ENCODE results near the gene CABP5. TPM values are rescaled to one million over a fixed set of nuclear protein-coding genes. Genes with fewer than 3 reads are reported as not detected.
"Not testable (repeated sequence)": the region's sequence is repeated elsewhere in the genome, so short reads cannot be mapped to it uniquely, and the experiment has no call there.

Gene CABP5
- not detected for total RNA-seq

GRCh38 chr19:48043675-48044258 is at the start of gene CABP5:
Gene CABP5 (minus strand): TSS chr19:48044079. CDS start chr19:48043922, 157 bp downstream.
- Mint-ChIP-seq H3K36me3 (ENCODE audit: low read depth) (no peaks in the 10 kb centered on the region), H3K4me1 (no peaks in the 10 kb centered on the region), H3K4me3 (no peak within 1 kb of the TSS), H3K27me3 (peaks cover 4% of the 10 kb centered on the region), H3K9me3 (peaks cover 3% of the 10 kb centered on the region), H3K27ac (no peak within 1 kb of the TSS)
- CTCF ChIA-PET: no interaction called here
- POLR2A ChIA-PET: no interaction called here
- DNase-seq: no peak

DNA sequence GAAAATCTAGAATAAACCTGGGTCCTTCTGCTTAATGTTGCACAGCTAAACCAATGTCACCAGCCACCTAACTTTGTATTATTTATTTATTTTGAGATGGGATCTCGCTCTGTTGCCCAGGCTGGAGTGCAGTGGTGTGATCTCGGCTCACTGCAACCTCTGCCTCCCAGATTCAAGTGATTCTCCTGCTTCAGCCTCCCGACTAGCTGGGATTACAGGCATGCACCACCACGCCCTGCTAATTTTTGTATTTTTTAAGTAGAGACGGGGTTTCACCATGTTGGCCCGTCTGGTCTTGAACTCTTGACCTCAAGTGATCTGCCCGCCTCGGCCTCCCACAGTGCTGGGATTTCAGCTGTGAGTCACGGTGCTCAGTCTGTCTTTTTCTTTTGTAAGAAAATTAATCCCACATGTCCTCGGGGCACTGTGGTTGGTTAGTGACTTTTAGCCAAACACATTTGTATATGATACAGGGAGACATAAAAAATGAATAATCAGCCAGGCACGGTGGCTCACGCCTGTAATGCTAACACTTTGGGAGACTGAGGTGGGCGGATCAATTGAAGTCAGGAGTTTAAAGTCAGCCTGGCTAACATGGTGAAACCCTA is 47.3 kb upstream of the CABP5 start:
- H3K4me1 Mint-ChIP-seq, H3K27ac Mint-ChIP-seq, H3K9me3 Mint-ChIP-seq, H3K4me3 Mint-ChIP-seq, POLR2A ChIA-PET, H3K27me3 Mint-ChIP-seq, DNase-seq: not testable (repeated sequence)
- CTCF ChIA-PET: interaction anchor here (1.1 kb wide), 1 partner anchor 73 kb away, joined by 5 read pairs; no protein-coding TSS in a partner anchor
- peaks cover 12% of the 10 kb centered on the region for H3K36me3 Mint-ChIP-seq (ENCODE audit: low read depth)

DNA sequence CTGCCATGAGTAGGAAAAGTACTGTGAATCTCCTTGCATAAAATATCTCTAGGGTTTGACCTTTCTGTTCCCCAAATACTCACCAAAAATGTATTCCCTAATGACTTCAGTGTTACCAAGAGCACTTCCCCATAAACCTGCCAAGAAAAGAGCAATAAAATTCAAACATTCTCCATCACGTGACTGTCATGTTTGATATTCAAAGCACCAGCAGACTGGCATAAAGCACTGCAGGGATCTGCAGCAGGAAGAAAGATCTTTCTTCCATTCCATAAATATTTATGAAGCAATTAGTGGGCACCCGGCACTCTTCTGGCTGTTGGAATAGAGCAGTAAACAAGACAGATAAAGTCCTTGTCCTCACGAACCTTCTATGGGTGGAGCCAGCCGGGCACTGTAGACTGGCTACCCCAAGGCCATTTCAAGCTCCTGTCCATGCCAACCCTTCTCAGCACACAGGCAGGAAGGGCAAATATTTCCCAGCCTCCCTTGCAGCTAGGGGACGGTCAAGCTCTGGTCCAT is 46.5 kb upstream of the CABP5 start:
- ChIA-PET CTCF (interaction anchor here (1.1 kb wide), 1 partner anchor 72 kb away, joined by 5 read pairs; no protein-coding TSS in a partner anchor), POLR2A (no interaction called here)
- peaks cover 12% of the 10 kb centered on the region for H3K36me3 Mint-ChIP-seq (ENCODE audit: low read depth)
- H3K27ac Mint-ChIP-seq: no peak overlapping the region
- H3K4me3 Mint-ChIP-seq: no peak overlapping the region
- H3K27me3 Mint-ChIP-seq: no peaks in the 10 kb centered on the region
- peaks cover 3% of the 10 kb centered on the region for H3K4me1 Mint-ChIP-seq
- peaks cover 8% of the 10 kb centered on the region for H3K9me3 Mint-ChIP-seq
- no peak for DNase-seq

GRCh38 chr19:48088991-48089390 is 45.1 kb upstream of the CABP5 start:
- H3K36me3 Mint-ChIP-seq (ENCODE audit: low read depth); H3K4me3 Mint-ChIP-seq; H3K4me1 Mint-ChIP-seq; H3K9me3 Mint-ChIP-seq; H3K27ac Mint-ChIP-seq; POLR2A ChIA-PET; DNase-seq; H3K27me3 Mint-ChIP-seq; CTCF ChIA-PET: not testable (repeated sequence)

GRCh38 chr19:48085904-48086864 is 42.3 kb upstream of the CABP5 start:
- no peak overlapping the region for H3K4me3 Mint-ChIP-seq
- ChIA-PET CTCF (interaction anchor here (0.6 to 1.4 kb wide), 2 partner anchors 11 to 785 kb away, joined by 3 to 4 read pairs; no protein-coding TSS in a partner anchor), POLR2A (no interaction called here)
- H3K4me1 Mint-ChIP-seq: no peaks in the 10 kb centered on the region
- no peaks in the 10 kb centered on the region for H3K27me3 Mint-ChIP-seq
- no peak overlapping the region for H3K27ac Mint-ChIP-seq
- no peaks in the 10 kb centered on the region for H3K36me3 Mint-ChIP-seq (ENCODE audit: low read depth)
- no peak for DNase-seq
- no peaks in the 10 kb centered on the region for H3K9me3 Mint-ChIP-seq

DNA sequence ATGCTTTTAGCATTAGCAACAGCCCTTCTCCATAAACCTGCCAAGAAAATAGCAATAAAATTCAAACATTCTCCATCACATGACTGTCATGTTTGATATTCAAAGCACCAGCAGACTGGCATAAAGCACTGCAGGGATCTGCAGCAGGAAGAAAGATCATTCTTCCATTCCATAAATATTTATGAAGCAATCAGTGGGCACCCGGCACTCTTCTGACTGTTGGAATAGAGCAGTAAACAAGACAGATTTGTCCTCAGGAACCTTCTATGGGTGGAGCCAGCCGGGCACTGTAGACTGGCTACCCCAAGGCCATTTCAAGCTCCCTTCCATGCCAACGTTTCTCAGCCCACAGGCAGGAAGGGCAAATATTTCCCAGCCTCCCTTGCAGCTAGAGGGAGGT is 41.2 kb upstream of the CABP5 start:
- no peak overlapping the region for H3K4me3 Mint-ChIP-seq
- CTCF ChIA-PET: no interaction called here
- no peak overlapping the region for H3K27ac Mint-ChIP-seq
- POLR2A ChIA-PET: no interaction called here
- DNase-seq: no peak
- H3K27me3 Mint-ChIP-seq: no peaks in the 10 kb centered on the region
- no peaks in the 10 kb centered on the region for H3K36me3 Mint-ChIP-seq (ENCODE audit: low read depth)
- H3K4me1 Mint-ChIP-seq: no peaks in the 10 kb centered on the region
- no peaks in the 10 kb centered on the region for H3K9me3 Mint-ChIP-seq

DNA sequence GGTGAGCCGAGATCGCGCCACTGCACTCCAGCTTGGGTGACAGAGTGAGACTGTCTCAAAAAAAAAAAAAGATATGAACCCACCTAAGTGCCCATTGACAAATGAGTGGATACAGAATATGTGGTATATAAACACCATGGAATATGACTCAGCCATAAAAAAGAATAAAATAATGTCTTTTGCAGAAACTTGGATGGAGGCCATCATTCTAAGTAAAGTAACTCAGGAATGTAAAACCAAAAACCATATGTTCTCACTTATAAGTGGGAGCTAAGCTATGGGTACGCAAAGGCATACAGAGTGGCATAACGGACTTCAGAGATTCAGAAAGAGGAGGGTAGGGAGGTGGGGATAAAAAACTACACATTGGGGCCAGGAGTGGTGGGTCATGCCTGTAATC is 37.2 kb upstream of the CABP5 start:
- ChIA-PET CTCF (interaction anchor here (0.9 kb wide), 1 partner anchor 44 kb away, joined by 3 read pairs; no protein-coding TSS in a partner anchor), POLR2A (no interaction called here)
- H3K4me1 Mint-ChIP-seq: no peaks in the 10 kb centered on the region
- H3K4me3 Mint-ChIP-seq: no peak overlapping the region
- no peak overlapping the region for H3K27ac Mint-ChIP-seq
- DNase-seq: no peak
- no peaks in the 10 kb centered on the region for H3K36me3 Mint-ChIP-seq (ENCODE audit: low read depth)
- H3K27me3 Mint-ChIP-seq: peaks cover 3% of the 10 kb centered on the region
- no peaks in the 10 kb centered on the region for H3K9me3 Mint-ChIP-seq

DNA sequence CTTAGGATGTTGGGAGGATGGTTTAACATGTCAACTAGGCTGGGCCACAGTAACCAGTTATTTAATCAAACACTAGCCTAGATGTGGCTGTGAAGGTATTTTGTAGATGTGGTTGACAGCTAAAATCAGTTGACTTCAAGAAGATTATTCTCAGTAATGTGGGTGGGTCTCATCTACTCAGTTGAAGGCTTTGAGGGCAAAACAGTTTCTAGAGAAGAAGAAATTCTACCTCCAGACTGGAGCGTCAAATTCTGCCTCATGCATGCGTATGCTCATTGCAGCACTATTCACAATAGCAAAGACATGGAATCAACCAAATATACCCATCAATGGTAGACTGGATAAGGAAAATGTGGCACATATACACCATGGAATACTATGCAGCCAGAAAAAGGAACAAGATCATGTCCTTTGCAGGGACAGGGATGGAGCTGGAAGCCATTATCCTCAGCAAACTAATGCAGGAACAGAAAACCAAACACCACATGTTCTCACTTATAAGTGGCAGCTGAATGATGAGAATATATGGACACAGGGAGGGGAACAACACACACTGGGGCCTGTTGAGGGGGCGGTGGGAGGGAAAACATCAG is 26.4 kb upstream of the CABP5 start:
- H3K9me3 Mint-ChIP-seq; H3K4me1 Mint-ChIP-seq; POLR2A ChIA-PET; H3K36me3 Mint-ChIP-seq (ENCODE audit: low read depth); H3K4me3 Mint-ChIP-seq; H3K27ac Mint-ChIP-seq; CTCF ChIA-PET; DNase-seq; H3K27me3 Mint-ChIP-seq: not testable (repeated sequence)

- no peaks in the 10 kb centered on the region for H3K4me1 Mint-ChIP-seq
- DNase-seq: no peak
- no peak overlapping the region for H3K27ac Mint-ChIP-seq
- no peaks in the 10 kb centered on the region for H3K36me3 Mint-ChIP-seq (ENCODE audit: low read depth)
- H3K27me3 Mint-ChIP-seq: no peaks in the 10 kb centered on the region
- no peak overlapping the region for H3K4me3 Mint-ChIP-seq
- peaks cover 3% of the 10 kb centered on the region for H3K9me3 Mint-ChIP-seq
- ChIA-PET CTCF (no interaction called here), POLR2A (no interaction called here)
Observed at GRCh38 chr19:48069435-48069834, 25.6 kb upstream of the CABP5 start.

GRCh38 chr19:48064509-48064908 is 20.6 kb upstream of the CABP5 start:
- H3K27ac Mint-ChIP-seq: no peak overlapping the region
- ChIA-PET CTCF (no interaction called here), POLR2A (no interaction called here)
- no peaks in the 10 kb centered on the region for H3K9me3 Mint-ChIP-seq
- no peak overlapping the region for H3K4me3 Mint-ChIP-seq
- H3K4me1 Mint-ChIP-seq: no peaks in the 10 kb centered on the region
- no peaks in the 10 kb centered on the region for H3K27me3 Mint-ChIP-seq
- no peaks in the 10 kb centered on the region for H3K36me3 Mint-ChIP-seq (ENCODE audit: low read depth)
- no peak for DNase-seq

DNA sequence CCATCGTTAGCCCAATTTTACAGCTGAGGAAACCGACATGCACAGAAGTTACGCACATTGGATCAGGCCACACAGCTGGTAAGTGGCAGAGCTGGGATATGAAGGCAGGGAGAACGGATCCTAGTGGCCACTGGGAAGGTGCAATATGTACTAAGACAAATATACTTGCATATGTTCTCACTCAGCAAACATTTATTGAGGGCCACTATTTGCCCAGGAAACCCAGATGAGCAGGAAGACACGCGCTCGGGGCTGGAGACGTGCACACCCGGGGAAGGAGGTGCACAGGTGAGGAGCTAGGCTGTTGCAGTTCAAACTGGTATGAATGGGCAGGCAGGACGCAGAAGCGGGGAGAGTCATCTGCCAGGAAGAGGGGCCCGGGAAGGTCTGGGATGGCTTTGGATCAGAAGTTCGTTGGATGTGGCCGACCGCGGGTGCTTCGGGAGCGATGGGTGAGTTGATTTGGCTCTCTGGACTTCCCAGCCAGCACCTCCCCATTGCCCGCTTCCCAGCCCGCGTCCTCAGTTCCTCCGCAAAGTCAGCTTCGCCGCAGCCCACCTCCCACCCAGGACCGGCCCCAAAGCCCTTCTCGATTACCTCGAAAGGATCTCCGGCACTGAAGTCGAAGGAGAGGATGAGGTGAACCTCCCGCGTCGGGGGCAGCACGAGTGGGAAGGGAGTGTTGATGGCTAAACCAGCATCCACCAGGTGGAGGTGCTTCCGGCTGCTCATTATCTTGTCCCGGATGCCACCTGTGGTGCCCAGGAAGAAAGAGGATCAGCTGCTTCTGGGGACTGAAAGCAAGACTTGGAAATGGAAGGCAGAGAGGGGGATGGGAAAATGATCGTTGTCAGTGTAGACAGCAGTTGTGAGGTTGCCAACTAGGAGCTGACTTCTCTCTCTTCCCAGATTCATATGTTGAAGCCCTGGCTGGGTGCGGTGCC is 17.8 kb upstream of the CABP5 start:
- ChIA-PET POLR2A (no interaction called here), CTCF (interaction anchor here (0.8 to 1.6 kb wide), 2 partner anchors 13 kb away, joined by 3 to 4 read pairs; no protein-coding TSS in a partner anchor)
- H3K4me3 Mint-ChIP-seq: no peak overlapping the region
- no peaks in the 10 kb centered on the region for H3K4me1 Mint-ChIP-seq
- no peaks in the 10 kb centered on the region for H3K27me3 Mint-ChIP-seq
- DNase-seq: no peak
- H3K36me3 Mint-ChIP-seq (ENCODE audit: low read depth): no peaks in the 10 kb centered on the region
- H3K27ac Mint-ChIP-seq: no peak overlapping the region
- no peaks in the 10 kb centered on the region for H3K9me3 Mint-ChIP-seq

GRCh38 chr19:48060381-48060780 is 16.5 kb upstream of the CABP5 start:
- Mint-ChIP-seq H3K27me3 (no peaks in the 10 kb centered on the region), H3K9me3 (no peaks in the 10 kb centered on the region), H3K4me1 (no peaks in the 10 kb centered on the region), H3K27ac (no peak overlapping the region), H3K36me3 (ENCODE audit: low read depth) (no peaks in the 10 kb centered on the region), H3K4me3 (no peak overlapping the region)
- POLR2A ChIA-PET: no interaction called here
- CTCF ChIA-PET: no interaction called here
- DNase-seq: no peak
